ENCODE data around the gene DBI.

GRCh38 chr2:119354860-119355259 is 11.9 kb upstream of the DBI start:
- TF ChIP-seq CTCF (IDR thresholded peaks at IDR 0.05) (no peak), POLR2A (IDR thresholded peaks at IDR 0.05) (no peak)

Data from body of pancreas (tissue), 4 donors.